Measurements from ENCODE around the gene CRTAP.
"Not testable (repeated sequence)": the region's sequence is repeated elsewhere in the genome, so short reads cannot be mapped to it uniquely, and the experiment has no call there.

Gene CRTAP

DNA sequence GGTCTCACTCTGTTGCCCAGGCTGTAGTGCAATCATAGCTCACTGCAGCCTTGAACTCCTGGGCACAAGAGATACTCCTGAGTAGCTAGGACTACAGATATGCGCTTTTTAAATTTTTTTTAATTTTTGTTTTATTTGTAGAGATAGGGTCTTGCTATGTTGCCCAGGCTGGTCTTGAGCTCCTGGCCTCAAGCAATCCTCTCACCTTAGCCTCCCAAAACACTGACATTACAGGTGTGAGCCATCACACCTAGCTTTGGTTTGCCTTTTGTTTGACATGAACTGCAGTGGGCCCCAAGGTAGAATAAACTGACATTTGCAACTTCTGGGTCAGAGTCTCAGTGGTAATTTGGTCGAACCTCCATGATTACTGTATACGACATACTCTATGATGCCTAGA is 9.0 kb upstream of the CRTAP start:
- no peak for DNase-seq (ENCODE audit: extremely low spot score)
- ChIA-PET POLR2A (no interaction called here), CTCF (interaction anchor here (1.1 to 2.6 kb wide), 5 partner anchors 8 to 44 kb away, joined by 4 to 10 read pairs (median 8); partner anchors contain the start of genes GLB1 and TMPPE)
- TF ChIP-seq, protein P1, sequence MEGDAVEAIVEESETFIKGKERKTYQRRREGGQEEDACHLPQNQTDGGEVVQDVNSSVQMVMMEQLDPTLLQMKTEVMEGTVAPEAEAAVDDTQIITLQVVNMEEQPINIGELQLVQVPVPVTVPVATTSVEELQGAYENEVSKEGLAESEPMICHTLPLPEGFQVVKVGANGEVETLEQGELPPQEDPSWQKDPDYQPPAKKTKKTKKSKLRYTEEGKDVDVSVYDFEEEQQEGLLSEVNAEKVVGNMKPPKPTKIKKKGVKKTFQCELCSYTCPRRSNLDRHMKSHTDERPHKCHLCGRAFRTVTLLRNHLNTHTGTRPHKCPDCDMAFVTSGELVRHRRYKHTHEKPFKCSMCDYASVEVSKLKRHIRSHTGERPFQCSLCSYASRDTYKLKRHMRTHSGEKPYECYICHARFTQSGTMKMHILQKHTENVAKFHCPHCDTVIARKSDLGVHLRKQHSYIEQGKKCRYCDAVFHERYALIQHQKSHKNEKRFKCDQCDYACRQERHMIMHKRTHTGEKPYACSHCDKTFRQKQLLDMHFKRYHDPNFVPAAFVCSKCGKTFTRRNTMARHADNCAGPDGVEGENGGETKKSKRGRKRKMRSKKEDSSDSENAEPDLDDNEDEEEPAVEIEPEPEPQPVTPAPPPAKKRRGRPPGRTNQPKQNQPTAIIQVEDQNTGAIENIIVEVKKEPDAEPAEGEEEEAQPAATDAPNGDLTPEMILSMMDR (IDR thresholded peaks at IDR 0.05; ENCODE audit: control extremely low read depth, extremely low read depth, low read depth, missing control alignments) = no peak

DNA sequence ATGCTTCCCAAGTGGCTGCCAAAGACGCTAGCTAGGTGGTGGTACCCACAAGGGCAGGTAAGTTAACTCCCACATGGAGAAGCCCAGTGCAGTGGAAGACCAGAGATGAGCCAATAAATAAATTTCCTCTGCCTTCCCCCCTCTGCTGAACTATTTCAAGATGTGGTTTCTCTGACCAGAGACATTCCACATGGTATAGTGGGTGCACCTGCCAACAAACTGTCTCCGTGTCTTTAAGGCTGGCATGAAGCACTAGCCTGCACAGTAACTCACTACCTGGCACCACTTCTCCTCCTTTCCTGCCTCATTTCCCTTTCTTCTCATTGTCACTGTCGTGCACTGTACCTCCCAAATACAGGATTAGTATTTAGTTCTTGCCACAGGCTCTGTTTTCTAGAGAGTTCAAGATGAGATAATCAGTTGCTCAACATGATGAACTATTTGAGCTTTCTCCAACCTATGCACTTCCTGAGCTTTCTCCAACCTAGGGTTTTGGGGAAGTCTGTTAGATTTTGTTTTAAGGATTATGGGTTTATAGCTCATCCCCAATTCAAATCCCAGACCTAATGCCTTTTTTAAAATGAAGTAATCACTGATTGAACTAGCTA is 8.4 kb upstream of the CRTAP start:
- TF ChIP-seq, protein P1 (IDR thresholded peaks at IDR 0.05; ENCODE audit: control extremely low read depth, extremely low read depth, low read depth, missing control alignments) = no peak
- CTCF ChIA-PET = interaction anchor here (0.8 to 2.6 kb wide), 7 partner anchors 9 to 158 kb away, joined by 3 to 10 read pairs (median 5); partner anchors contain the start of genes GLB1 and TMPPE
- POLR2A ChIA-PET = no interaction called here
- DNase-seq (ENCODE audit: extremely low spot score) = no peak

DNA sequence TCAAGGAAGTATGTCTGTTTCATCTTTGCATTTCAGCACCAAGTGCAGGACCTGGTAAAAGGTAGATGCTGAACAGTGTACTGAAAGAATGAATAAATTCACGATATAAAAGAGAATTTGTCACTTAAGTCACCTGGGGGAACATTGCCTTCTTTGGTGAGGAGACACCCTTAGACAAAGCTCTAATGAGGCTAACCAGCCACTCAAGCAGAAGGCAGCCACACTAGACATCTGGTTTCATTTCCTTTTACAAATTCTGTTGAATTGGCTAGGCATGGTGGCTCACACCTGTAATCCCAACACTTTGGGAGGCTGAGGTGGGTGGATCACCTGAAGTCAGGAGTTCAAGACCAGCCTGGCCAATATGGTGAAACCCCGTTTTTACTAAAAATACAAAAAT is 7.0 kb upstream of the CRTAP start:
- CTCF ChIA-PET = interaction anchor here (1.3 to 2.1 kb wide), 2 partner anchors 24 to 266 kb away, joined by 3 to 7 read pairs; no protein-coding TSS in a partner anchor
- POLR2A ChIA-PET = not testable (repeated sequence)

DNA sequence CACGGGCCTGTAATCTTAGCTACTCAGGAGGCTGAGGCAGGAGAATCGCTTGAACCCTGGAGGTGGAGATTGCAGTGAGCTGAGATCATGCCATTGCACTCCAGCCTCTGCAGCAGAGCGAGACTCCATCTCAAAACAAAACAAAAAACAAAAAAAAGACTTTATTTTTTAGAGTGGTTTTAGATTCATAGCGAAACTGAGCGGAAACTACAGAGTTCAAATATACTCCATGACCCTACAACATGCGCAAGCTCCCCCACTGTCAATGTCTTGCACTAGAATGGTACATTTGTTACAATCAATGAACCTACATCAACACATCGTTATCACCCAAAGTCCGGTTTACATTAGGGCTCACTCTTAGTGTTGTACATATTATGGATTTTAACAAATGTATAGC is 2.2 kb upstream of the CRTAP start:
- DNase-seq (ENCODE audit: extremely low spot score) = peak; percentile 48
- CTCF ChIA-PET = interaction anchor here (0.6 to 12.7 kb wide), 4 partner anchors 10 to 37 kb away, joined by 3 to 116 read pairs (median 4); no protein-coding TSS in a partner anchor
- POLR2A ChIA-PET = no interaction called here

More for the DNA sequence above, 7.0 kb upstream of the CRTAP start:
- not testable (repeated sequence) for DNase-seq (ENCODE audit: extremely low spot score)

DNA sequence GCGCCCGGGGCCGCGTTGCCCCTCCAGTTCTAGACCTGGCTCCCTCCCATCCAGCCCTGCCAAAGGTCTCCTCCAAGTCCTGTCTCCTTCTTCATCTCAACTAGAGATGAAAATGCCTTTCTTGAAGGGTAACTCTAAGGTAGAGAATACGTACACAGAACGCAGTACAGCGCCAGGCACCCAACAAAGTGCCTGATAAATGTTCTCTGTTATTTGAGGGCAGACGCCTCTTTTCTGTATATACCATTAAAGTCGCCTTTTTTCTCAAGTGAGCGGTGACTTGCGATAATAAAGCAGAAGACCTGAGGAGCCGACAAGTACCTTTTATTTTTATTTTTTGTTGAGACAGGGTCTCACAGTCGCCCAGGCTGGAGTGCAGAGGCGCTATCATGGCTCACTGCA is 809 bp downstream of the CRTAP start:
- TF ChIP-seq, protein P1 (IDR thresholded peaks at IDR 0.05; ENCODE audit: control extremely low read depth, extremely low read depth, low read depth, missing control alignments) = no peak
- ChIA-PET CTCF (interaction anchor here (12.7 kb wide), 1 partner anchor 18 kb away, joined by 116 read pairs; no protein-coding TSS in a partner anchor), POLR2A (no interaction called here)
- no peak for DNase-seq (ENCODE audit: extremely low spot score)

More for the DNA sequence above, 2.2 kb upstream of the CRTAP start:
- TF ChIP-seq, protein P1 (IDR thresholded peaks at IDR 0.05; ENCODE audit: control extremely low read depth, extremely low read depth, low read depth, missing control alignments) = no peak

DNA sequence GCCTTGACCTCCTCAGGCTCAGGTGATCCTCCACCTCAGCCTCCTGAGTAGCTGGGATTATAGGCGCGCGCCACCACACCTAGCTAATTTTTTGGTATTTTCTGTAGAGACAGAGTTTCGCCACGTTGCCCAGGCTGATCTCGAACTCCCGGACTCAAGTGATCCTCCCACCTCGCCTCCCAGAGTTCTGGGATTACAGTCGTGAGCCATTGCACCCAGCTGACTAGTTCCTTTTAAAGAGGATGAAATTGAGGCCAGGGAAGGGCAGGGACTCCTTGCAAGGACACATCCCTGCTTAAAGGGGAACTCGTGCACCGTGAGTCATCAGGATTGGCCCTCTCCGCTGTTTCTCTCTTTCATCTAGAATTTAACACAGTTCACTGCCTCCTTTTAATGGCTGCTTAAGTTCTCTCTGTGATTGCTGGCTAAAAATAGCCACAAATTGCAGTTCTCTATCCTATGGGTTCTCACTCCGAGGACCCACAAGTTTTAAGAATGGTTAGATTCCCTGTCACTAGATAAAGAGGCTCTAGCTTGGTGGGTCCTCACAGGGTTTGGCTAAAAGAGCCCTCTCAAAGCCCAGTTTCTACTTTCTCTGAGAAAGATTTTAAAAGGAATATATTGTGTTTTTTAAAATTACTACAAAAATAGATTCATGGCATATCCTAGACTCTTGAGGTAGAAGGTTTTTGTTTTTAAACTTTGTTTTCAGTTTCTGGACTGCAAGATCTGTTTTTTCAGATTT is 1.4 kb downstream of the CRTAP start:
- ChIA-PET CTCF (interaction anchor here (0.9 to 12.7 kb wide), 3 partner anchors 17 to 672 kb away, joined by 3 to 116 read pairs (median 4); no protein-coding TSS in a partner anchor), POLR2A (no interaction called here)
- no peak for DNase-seq (ENCODE audit: extremely low spot score)
- TF ChIP-seq, protein P1 (IDR thresholded peaks at IDR 0.05; ENCODE audit: control extremely low read depth, extremely low read depth, low read depth, missing control alignments) = no peak

DNA sequence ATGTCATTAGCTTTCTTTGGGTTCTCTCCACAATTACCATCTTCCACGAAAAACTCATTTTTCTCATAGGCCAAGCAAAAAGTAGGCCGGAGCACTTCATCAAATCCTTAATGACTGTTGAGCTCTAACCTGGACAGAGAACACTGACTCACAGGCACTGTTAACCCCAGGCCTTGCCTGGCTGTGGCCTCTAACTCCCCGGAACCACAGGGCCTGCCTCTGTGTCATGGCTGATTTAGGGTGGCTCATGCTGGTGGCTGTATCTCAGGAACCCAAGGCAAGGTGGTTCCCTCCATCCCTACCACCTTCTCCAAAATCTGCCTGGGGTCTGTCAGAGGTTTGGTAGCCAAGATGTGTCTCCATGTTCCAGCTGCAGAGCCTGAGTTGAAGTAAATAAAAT is 3.6 kb downstream of the CRTAP start:
- ChIA-PET CTCF (interaction anchor here (0.7 to 12.7 kb wide), 5 partner anchors 15 to 670 kb away, joined by 3 to 116 read pairs (median 3); no protein-coding TSS in a partner anchor), POLR2A (no interaction called here)
- no peak for DNase-seq (ENCODE audit: extremely low spot score)
- TF ChIP-seq, protein P1 (IDR thresholded peaks at IDR 0.05; ENCODE audit: control extremely low read depth, extremely low read depth, low read depth, missing control alignments) = no peak

Measured in GM10248 (cell line).